Right atrium auricular region (tissue), 2 donors: Measurements from ENCODE around the gene EPC1. TPM values are rescaled to one million over a fixed set of nuclear protein-coding genes. Genes with fewer than 3 reads are reported as not detected.
"Not testable (repeated sequence)": the region's sequence is repeated elsewhere in the genome, so short reads cannot be mapped to it uniquely, and the experiment has no call there.

Experiments
- DNase-seq: peaks from one replicate; pipeline ENCODE4 v3.0.0-alpha.2; 2019; ENCODE audit warnings: low spot score
- H3K27ac ChIP-seq, 2 donors: fragments of 200-600 bp; sonication (generic); 1 replicate in 1 of 2; 2 replicates in 1 of 2; pipeline ENCODE4 v1.5.1; 2016 to 2019
- H3K27me3 ChIP-seq, 2 donors: fragments of 200-600 bp; sonication (generic); one replicate each; pipeline versions ENCODE4 v1.5.1 to v1.6.0; 2017 to 2019
- H3K36me3 ChIP-seq: fragments of 200-600 bp; sonication (generic); one replicate; pipeline ENCODE4 v1.5.1; 2016
- H3K4me1 ChIP-seq, 2 donors: fragments of 200-600 bp; sonication (generic); one replicate each; pipeline versions ENCODE4 v1.5.1 to v1.6.0; 2017 to 2019
- H3K4me3 ChIP-seq, 2 donors: fragments of 200-600 bp; sonication (generic); 1 replicate in 1 of 2; 2 replicates in 1 of 2; pipeline ENCODE4 v1.5.1; 2017 to 2019; ENCODE audit warnings: mild to moderate bottlenecking in 1 of 2, moderate library complexity in 1 of 2
- H3K9me3 ChIP-seq, 2 donors: fragments of 200-600 bp; sonication (generic); one replicate each; pipeline ENCODE4 v1.5.1; 2019
- CTCF ChIP-seq, 2 donors: fragments of 200-600 bp; sonication (generic); IDR thresholded peaks; one replicate each; pipeline ENCODE4 v1.5.1; 2019; ENCODE audit warnings: antibody characterized with exemption in 2 of 2
- total RNA-seq, 2 donors: library from RNA; depleted of rRNA; stranded (reverse); fragments of >200 nt; gene quantifications; one replicate each; pipeline ENCODE4 v1.1.0, GENCODE V29; 2016

The EPC1 gene
- total RNA-seq, 2 donors from 2014 or later, result 19.5 to 20.1 TPM

- Histone ChIP-seq H3K27ac (no peak overlapping the region), H3K4me1 (peaks cover 0 to 46% of the 10 kb centered on the region in 2 donors), H3K27me3 (no peaks in the 10 kb centered on the region), H3K36me3 (no peaks in the 10 kb centered on the region), H3K4me3 (no peak overlapping the region), H3K9me3 (no peaks in the 10 kb centered on the region)
- peak; percentile 72 for DNase-seq
- TF ChIP-seq CTCF (IDR thresholded peaks at IDR 0.05), result peak; percentile 52 to 85
Observed at GRCh38 chr10:32367793-32368453, 21.0 kb upstream of the EPC1 start.

GRCh38 chr10:32366588-32366987 is 19.6 kb upstream of the EPC1 start:
- Histone ChIP-seq H3K9me3 (no peaks in the 10 kb centered on the region), H3K27ac (no peak overlapping the region), H3K27me3 (no peaks in the 10 kb centered on the region), H3K4me3 (no peak overlapping the region), H3K36me3 (no peaks in the 10 kb centered on the region), H3K4me1 (peaks cover 0 to 51% of the 10 kb centered on the region in 2 donors)
- DNase-seq, result no peak
- TF ChIP-seq CTCF (IDR thresholded peaks at IDR 0.05), result no peak

- no peak for TF ChIP-seq CTCF (IDR thresholded peaks at IDR 0.05)
- Histone ChIP-seq H3K4me3 (peak overlapping the region in 1 of 2 donors; percentile 17), H3K27me3 (no peaks in the 10 kb centered on the region), H3K4me1 (peaks cover 0 to 47% of the 10 kb centered on the region in 2 donors), H3K9me3 (no peaks in the 10 kb centered on the region), H3K27ac (no peak overlapping the region), H3K36me3 (no peaks in the 10 kb centered on the region)
- no peak for DNase-seq
Observed at GRCh38 chr10:32366111-32366510, 19.2 kb upstream of the EPC1 start.

- H3K4me1 ChIP-seq, result peaks cover 0 to 40% of the 10 kb centered on the region in 2 donors
- not testable (repeated sequence) for H3K4me3 ChIP-seq, H3K36me3 ChIP-seq, H3K9me3 ChIP-seq, H3K27ac ChIP-seq, DNase-seq, H3K27me3 ChIP-seq
Observed at GRCh38 chr10:32365404-32365803, 18.4 kb upstream of the EPC1 start.

- no peak for TF ChIP-seq CTCF (IDR thresholded peaks at IDR 0.05)
- no peak for DNase-seq
- H3K4me3 ChIP-seq, result no peak overlapping the region
- H3K4me1 ChIP-seq, result peaks cover 0 to 29% of the 10 kb centered on the region in 2 donors
- no peaks in the 10 kb centered on the region for H3K27me3 ChIP-seq
- H3K36me3 ChIP-seq, result no peaks in the 10 kb centered on the region
- no peak overlapping the region for H3K27ac ChIP-seq
- no peaks in the 10 kb centered on the region for H3K9me3 ChIP-seq
Observed at GRCh38 chr10:32362571-32362970, 15.6 kb upstream of the EPC1 start.

GRCh38 chr10:32360884-32361283 is 13.9 kb upstream of the EPC1 start:
- Histone ChIP-seq H3K27ac (no peak overlapping the region), H3K36me3 (no peaks in the 10 kb centered on the region), H3K4me1 (peaks cover 0 to 16% of the 10 kb centered on the region in 2 donors), H3K4me3 (no peak overlapping the region), H3K27me3 (no peaks in the 10 kb centered on the region), H3K9me3 (no peaks in the 10 kb centered on the region)
- DNase-seq, result no peak
- no peak for TF ChIP-seq CTCF (IDR thresholded peaks at IDR 0.05)
